GM18517 (cell line): ENCODE data around the gene C12orf57.

Source experiments
- ATAC-seq: cut with Tn5 transposase; IDR thresholded peaks from one replicate; pipeline ENCODE4 v1.9.1; 2021; ENCODE audit warnings: mild to moderate bottlenecking, moderate library complexity; ENCODE audit not compliant: unreplicated experiment

C12orf57 gene

GRCh38 chr12:6936636-6937480 is 7.0 kb upstream of the C12orf57 start:
- no peak for ATAC-seq

- peak; percentile 86 for ATAC-seq
These were observed 6.1 kb upstream of the C12orf57 start for GRCh38 chr12:6937481-6938352.

- ATAC-seq = no peak
These were observed 5.2 kb upstream of the C12orf57 start for GRCh38 chr12:6938353-6939190.

GRCh38 chr12:6939191-6939540 is 4.7 kb upstream of the C12orf57 start:
- ATAC-seq = no peak

- ATAC-seq = no peak
These were observed 2.6 kb upstream of the C12orf57 start for GRCh38 chr12:6941267-6941666.

GRCh38 chr12:6941782-6942181 is 2.0 kb upstream of the C12orf57 start:
- ATAC-seq = no peak

- ATAC-seq = no peak
These were observed 1.5 kb upstream of the C12orf57 start for GRCh38 chr12:6942331-6942665.

GRCh38 chr12:6943389-6943721 is 467 bp upstream of the C12orf57 start:
- peak; percentile 38 for ATAC-seq

- peak; percentile 47 for ATAC-seq
These were observed 762 bp downstream of the C12orf57 start for GRCh38 chr12:6944381-6945186.

GRCh38 chr12:6945613-6946012 is 1.8 kb downstream of the C12orf57 start:
- no peak for ATAC-seq

GRCh38 chr12:6946033-6946919 is 2.5 kb downstream of the C12orf57 start:
- ATAC-seq = no peak

GRCh38 chr12:6946920-6947374 is 3.1 kb downstream of the C12orf57 start:
- no peak for ATAC-seq

GRCh38 chr12:6947615-6948014 is 3.8 kb downstream of the C12orf57 start:
- no peak for ATAC-seq

GRCh38 chr12:6948873-6949594 is 5.2 kb downstream of the C12orf57 start:
- ATAC-seq = no peak

- ATAC-seq = no peak
These were observed 6.6 kb downstream of the C12orf57 start for GRCh38 chr12:6950401-6950801.

GRCh38 chr12:6950811-6951540 is 7.2 kb downstream of the C12orf57 start, which contains the start of gene PTPN6:
PTPN6 (plus strand) TSS chr12:6951356; CDS start chr12:6951513, 157 bp downstream.
- no peak for ATAC-seq

GRCh38 chr12:6951551-6952120 is 7.8 kb downstream of the C12orf57 start:
- no peak for ATAC-seq
